Epithelial cell of esophagus (primary cell): Measurements from ENCODE around the gene ALK.

Source experiments
- DNase-seq: peaks from one replicate; pipeline ENCODE4 v3.0.0; 2010; ENCODE audit warnings: low read depth
- H3K4me3 ChIP-seq: 2 replicates; pipeline ENCODE4 v1.5.1; 2011; ENCODE audit warnings: mild to moderate bottlenecking, low read length, control low read depth
- CTCF ChIP-seq: IDR thresholded peaks from 2 replicates; pipeline ENCODE4 v1.5.1; 2011; ENCODE audit warnings: low read depth, mild to moderate bottlenecking, low read length, control low read depth, inconsistent platforms; ENCODE audit not compliant: insufficient read depth; ENCODE audit errors: missing control alignments

The ALK gene

GRCh38 chr2:29733213-29733612, 188.2 kb downstream of the ALK start:
- no peak for TF ChIP-seq CTCF
- DNase-seq, result no peak

GRCh38 chr2:29731948-29732347, 189.4 kb downstream of the ALK start:
- TF ChIP-seq CTCF, result no peak
- DNase-seq, result no peak
- no peak overlapping the region for H3K4me3 ChIP-seq

More at GRCh38 chr2:29733213-29733612, 188.2 kb downstream of the ALK start:
- H3K4me3 ChIP-seq, result no peak overlapping the region

- no peak for TF ChIP-seq CTCF
- no peak overlapping the region for H3K4me3 ChIP-seq
- DNase-seq, result no peak
These were observed 191.5 kb downstream of the ALK start for GRCh38 chr2:29729932-29730331.

- no peak for DNase-seq
- TF ChIP-seq CTCF, result no peak
- no peak overlapping the region for H3K4me3 ChIP-seq
These were observed 192.0 kb downstream of the ALK start for GRCh38 chr2:29729401-29729800.

- no peak for DNase-seq
- no peak overlapping the region for H3K4me3 ChIP-seq
- no peak for TF ChIP-seq CTCF
These were observed 194.4 kb downstream of the ALK start for GRCh38 chr2:29726976-29727375.

- no peak for TF ChIP-seq CTCF
These were observed 195.8 kb downstream of the ALK start for GRCh38 chr2:29725610-29726009.

GRCh38 chr2:29724282-29724681, 197.1 kb downstream of the ALK start:
- TF ChIP-seq CTCF, result no peak
- DNase-seq, result no peak

More at GRCh38 chr2:29725610-29726009, 195.8 kb downstream of the ALK start:
- DNase-seq, result no peak
- no peak overlapping the region for H3K4me3 ChIP-seq

More at GRCh38 chr2:29724282-29724681, 197.1 kb downstream of the ALK start:
- H3K4me3 ChIP-seq, result no peak overlapping the region
